Esophagus muscularis mucosa (tissue), 3 donors: Measurements from ENCODE around the gene CHML.

Experiments used
- CTCF ChIP-seq, 3 experiments: fragments of 200-600 bp in 2 of 3; fragments of 450-650 bp in 1 of 3; sonication (generic) in 2 of 3; IDR thresholded peaks; one replicate each; pipeline ENCODE4 v1.5.1; 2017 to 2019; ENCODE audit warnings: antibody characterized with exemption in 3 of 3, mild to moderate bottlenecking in 2 of 3, moderate library complexity in 1 of 3
- POLR2AphosphoS5 ChIP-seq, 2 donors: sonication (generic); formaldehyde crosslinking; IDR thresholded peaks; one replicate each; pipeline ENCODE4 v1.6.1; 2017; ENCODE audit warnings: antibody characterized with exemption in 2 of 2

DNA sequence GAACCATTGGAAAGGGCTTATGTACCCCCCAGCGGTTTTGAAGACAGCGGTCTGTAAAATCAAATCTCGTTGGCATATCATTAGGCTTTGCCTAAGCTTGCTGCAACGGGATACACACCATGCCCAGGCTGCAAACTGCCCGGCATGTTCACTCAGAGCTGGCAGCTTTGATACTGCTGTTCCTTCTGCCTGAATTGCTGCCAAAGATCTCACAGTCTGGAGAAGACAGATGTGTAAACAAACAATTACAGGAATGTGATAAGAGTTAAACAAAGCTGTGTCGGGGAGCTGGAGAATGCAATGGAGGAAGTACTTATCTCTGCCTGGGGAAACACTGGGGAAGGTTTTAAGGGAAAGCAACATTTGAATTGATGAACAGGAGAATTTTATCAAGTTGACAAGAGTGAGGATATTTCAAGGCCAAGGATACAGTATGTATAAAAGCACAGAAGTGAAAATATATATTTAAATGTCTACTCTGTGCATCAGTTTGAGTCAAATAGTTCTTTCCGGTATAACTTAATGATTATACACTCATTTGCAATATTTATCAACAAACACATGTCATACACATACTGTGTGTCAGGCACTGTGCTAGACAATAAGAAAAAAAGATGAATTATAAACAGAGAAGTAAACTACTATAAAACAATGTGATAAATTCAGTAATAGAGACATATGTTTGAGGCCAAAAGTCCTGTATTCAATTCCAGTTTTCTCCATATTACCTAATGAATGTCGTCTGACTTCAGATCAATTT is 29.9 kb downstream of the CHML start:
- TF ChIP-seq POLR2AphosphoS5 (IDR thresholded peaks at IDR 0.05) (no peak), CTCF (IDR thresholded peaks at IDR 0.05) (no peak)
